GM18498 (cell line): ENCODE measurements around the gene APOBR.
"Not testable (repeated sequence)": the region's sequence is repeated elsewhere in the genome, so short reads cannot be mapped to it uniquely, and the experiment has no call there.

ENCODE experiments used
- ATAC-seq: cut with Tn5 transposase; IDR thresholded peaks from one replicate; pipeline ENCODE4 v1.9.1; 2021; ENCODE audit warnings: mild to moderate bottlenecking, moderate library complexity; ENCODE audit not compliant: unreplicated experiment

Gene APOBR

GRCh38 chr16:28526201-28527099 lies 32.0 kb downstream of the APOBR start:
- ATAC-seq, result no peak

GRCh38 chr16:28527100-28527785 lies 32.8 kb downstream of the APOBR start:
- not testable (repeated sequence) for ATAC-seq

GRCh38 chr16:28527985-28528384 lies 33.5 kb downstream of the APOBR start:
- no peak for ATAC-seq

- no peak for ATAC-seq
Observed at GRCh38 chr16:28528463-28528867, 34.0 kb downstream of the APOBR start.

- ATAC-seq, result no peak
Observed at GRCh38 chr16:28529124-28529523, 34.7 kb downstream of the APOBR start.

GRCh38 chr16:28531777-28532744 lies 37.6 kb downstream of the APOBR start:
- ATAC-seq, result no peak

GRCh38 chr16:28532940-28533647 lies 38.7 kb downstream of the APOBR start:
- ATAC-seq, result no peak

- ATAC-seq, result no peak
Observed at GRCh38 chr16:28534542-28535373, 40.3 kb downstream of the APOBR start.

- ATAC-seq, result no peak
Observed at GRCh38 chr16:28537076-28537475, 42.6 kb downstream of the APOBR start.

- ATAC-seq, result no peak
Observed at GRCh38 chr16:28537964-28538732, 43.7 kb downstream of the APOBR start.

GRCh38 chr16:28538733-28539596 lies 44.5 kb downstream of the APOBR start, which contains the start of gene NUPR1:
Gene NUPR1 (minus strand): TSS chr16:28538974. CDS start chr16:28538907, 67 bp downstream.
- no peak for ATAC-seq

GRCh38 chr16:28540346-28540745 lies 45.9 kb downstream of the APOBR start:
- no peak for ATAC-seq

- ATAC-seq, result no peak
Observed at GRCh38 chr16:28542646-28543045, 48.2 kb downstream of the APOBR start.

GRCh38 chr16:28543072-28543471 lies 48.6 kb downstream of the APOBR start:
- ATAC-seq, result no peak

- ATAC-seq, result no peak
Observed at GRCh38 chr16:28544998-28545397, 50.6 kb downstream of the APOBR start.

GRCh38 chr16:28545964-28546363 lies 51.5 kb downstream of the APOBR start:
- ATAC-seq, result not testable (repeated sequence)

GRCh38 chr16:28546626-28547025 lies 52.2 kb downstream of the APOBR start:
- no peak for ATAC-seq
